K562 (cell line): ENCODE results near the gene SNTG2. TPM values are rescaled to one million over a fixed set of nuclear protein-coding genes. Genes with fewer than 3 reads are reported as not detected.

Source experiments
- ATAC-seq: fragments of 200-7000 bp; cut with Tn5 transposase; 3 replicates; pipeline ENCODE4 v1.9.1; 2020; ENCODE audit warnings: moderate library complexity
- BruUV-seq: library from RNA; stranded (reverse); fragments of 400-500 nt; replicated peaks from 2 replicates; lab custom pipeline; 2021; lab: Mats Ljungman, UMichigan
- CTCF ChIA-PET: fragments of 300-600 bp; formaldehyde crosslinking; extraction: SDS; loops from one replicate; lab custom pipeline; 2021; ENCODE audit warnings: low intra/inter-chr PET ratio; lab: Yijun Ruan, JAX
- POLR2A ChIA-PET: fragments of 300-600, 350-650 bp; sonication (Branson Sonifier 250); formaldehyde crosslinking; extraction: SDS; loops from one replicate; lab custom pipeline; 2021; ENCODE audit warnings: antibody characterized with exemption, inconsistent platforms; lab: Yijun Ruan, JAX
- DNase-seq, 4 experiments: peaks; one replicate each; pipeline versions ENCODE4 v3.0.0 to v3.0.0-alpha.2; 2011 to 2018; ENCODE audit warnings: low spot score in 3 of 4, mixed read lengths in 3 of 4; ENCODE audit errors: extremely low read depth in 1 of 4
- FAIRE-seq: peaks from 2 replicates; lab custom pipeline; 2011; peaks lifted over from hg19 to GRCh38; lab: Jason Lieb, UNC
- H2AFZ ChIP-seq: 2 replicates; pipeline ENCODE4 v1.6.0; 2011; ENCODE audit warnings: low read depth, low read length, control low read depth, inconsistent platforms
- H3K27ac ChIP-seq: fragments of 200-600 bp; 3 replicates; pipeline ENCODE4 v1.8.0; 2011; ENCODE audit warnings: low read depth, mild to moderate bottlenecking, control low read depth, inconsistent platforms, low read length, moderate library complexity, mixed read lengths; ENCODE audit errors: extremely low read depth
- H3K27me3 ChIP-seq, 2 experiments: fragments of 300-600 bp in 1 of 2; 2 replicates in 1 of 2; 3 replicates in 1 of 2; pipeline versions ENCODE4 v1.6.0 to v1.8.0; 2011; ENCODE audit warnings: inconsistent platforms in 2 of 2, low read length in 2 of 2, mild to moderate bottlenecking in 1 of 2, mixed read lengths in 1 of 2, moderate library complexity in 1 of 2; ENCODE audit not compliant: control insufficient read depth in 2 of 2, insufficient read depth in 2 of 2
- H3K36me3 ChIP-seq: fragments of 300-600 bp; 3 replicates; pipeline ENCODE4 v1.8.0; 2011; ENCODE audit warnings: mild to moderate bottlenecking, low read length, inconsistent platforms; ENCODE audit not compliant: control insufficient read depth, insufficient read depth
- H3K4me1 ChIP-seq, 2 experiments: fragments of 200-600 bp in 1 of 2; replicated peaks in 1 of 2; 2 replicates in 1 of 2; 3 replicates in 1 of 2; pipeline versions ENCODE4 v1.5.1 to v1.8.0; 2011; ENCODE audit warnings: inconsistent platforms in 2 of 2, low read length in 2 of 2, mild to moderate bottlenecking in 1 of 2, mixed read lengths in 1 of 2, moderate library complexity in 1 of 2; ENCODE audit not compliant: control insufficient read depth in 2 of 2, insufficient read depth in 2 of 2
- H3K4me2 ChIP-seq: 2 replicates; pipeline ENCODE4 v1.6.1; 2011; ENCODE audit warnings: low read length, control low read depth, inconsistent platforms, mixed read lengths; ENCODE audit not compliant: insufficient read depth
- H3K4me3 ChIP-seq: fragments of 200-600 bp; sonication (generic), shearing (Covaris generic); 2 replicates; pipeline ENCODE4 v1.5.1; 2016; ENCODE audit warnings: control low read depth, inconsistent platforms
- H3K79me2 ChIP-seq: fragments of 200-600 bp; 3 replicates; pipeline ENCODE4 v1.8.0; 2011; ENCODE audit warnings: low read length, inconsistent platforms; ENCODE audit not compliant: control insufficient read depth, insufficient read depth
- H3K9ac ChIP-seq, 2 experiments: 2 replicates each; pipeline versions ENCODE4 v1.6.0 to v1.6.1; 2011; ENCODE audit warnings: low read depth in 2 of 2, low read length in 2 of 2, control low read depth in 1 of 2, inconsistent platforms in 1 of 2, mild to moderate bottlenecking in 1 of 2, mixed read lengths in 1 of 2; ENCODE audit not compliant: insufficient read depth in 1 of 2
- H3K9me1 ChIP-seq: one replicate; pipeline ENCODE4 v1.6.0; 2011; ENCODE audit warnings: inconsistent platforms, mild to moderate bottlenecking, low read length, moderate library complexity; ENCODE audit not compliant: control insufficient read depth, insufficient read depth
- H3K9me3 ChIP-seq: replicated peaks from 2 replicates; pipeline ENCODE4 v1.5.1; 2011; ENCODE audit warnings: low read depth, low read length, inconsistent platforms; ENCODE audit not compliant: control insufficient read depth, insufficient read depth
- H4K20me1 ChIP-seq: replicated peaks from 2 replicates; pipeline ENCODE4 v1.6.1; 2011; ENCODE audit warnings: low read length, inconsistent platforms, mixed read lengths; ENCODE audit not compliant: control insufficient read depth, insufficient read depth
- ARID3A ChIP-seq: IDR thresholded peaks from 2 replicates; pipeline ENCODE4 v1.6.1; 2012; ENCODE audit warnings: low read depth, low read length, improper control_type of control experiment, borderline replicate concordance
- GATAD2A ChIP-seq: fragments of 450-650 bp; IDR thresholded peaks from 2 replicates; pipeline ENCODE4 v1.6.1; 2017
- HMG20B ChIP-seq: fragments of 250-450 bp; sonication (Bioruptor Pico); IDR thresholded peaks from 2 replicates; pipeline ENCODE4 v1.5.0; 2021; ENCODE audit warnings: mild to moderate bottlenecking
- MBD2 ChIP-seq: sonication (generic); IDR thresholded peaks from 2 replicates; pipeline ENCODE4 v1.6.1; 2016; ENCODE audit warnings: low read depth, borderline replicate concordance
- POLR3G ChIP-seq: IDR thresholded peaks from 2 replicates; pipeline ENCODE4 v1.6.1; 2011; ENCODE audit not compliant: insufficient read length, insufficient replicate concordance; ENCODE audit errors: extremely low read depth
- PREB ChIP-seq: sonication (generic); formaldehyde crosslinking; IDR thresholded peaks from 2 replicates; pipeline ENCODE4 v1.8.1; 2023; ENCODE audit warnings: mild to moderate bottlenecking, missing genetic modification reagents
- SMC3 ChIP-seq: conservative IDR thresholded peaks from 2 replicates; pipeline ENCODE4 v1.6.1; 2011; ENCODE audit warnings: low read depth, low read length, improper control_type of control experiment; ENCODE audit not compliant: insufficient read depth
- ZBTB40 ChIP-seq, 2 experiments: fragments of 450-650 bp in 1 of 2; sonication (generic) in 1 of 2; formaldehyde crosslinking in 1 of 2; IDR thresholded peaks; 2 replicates each; pipeline versions ENCODE4 v1.7.1 to v1.9.0; 2016 to 2022; ENCODE audit warnings: inconsistent platforms in 1 of 2, mild to moderate bottlenecking in 1 of 2, missing genetic modification reagents in 1 of 2
- WGBS: fragments of 100-300 bp; shearing (Covaris generic); methylation state at CpG from one replicate; pipeline ENCODE4 v1.1.6; 2016; ENCODE audit warnings: low coverage, mixed read lengths; ENCODE audit not compliant: insufficient coverage; ENCODE audit errors: missing lambda C conversion rate; 5-methylcytosine and 5-hydroxymethylcytosine counted together
- in situ Hi-C: fragments of 300-500 bp; cut with MboI; formaldehyde crosslinking; loops from 4 replicates; pipeline ENCODE4 v1.15.0; 2018; ENCODE audit warnings: inconsistent platforms, mixed read lengths
- intact Hi-C: fragments of 100-400 bp; cut with micrococcal nuclease; formaldehyde crosslinking; loops from 2 replicates; pipeline ENCODE4 v1.14.2; 2022
- polyA plus RNA-seq, 8 experiments: library from polyadenylated mRNA; depleted of rRNA in 4 of 8; stranded (reverse) in 5 of 8; unstranded in 3 of 8; fragments of >200 nt; fragmentation: Nextera tagmentation in 2 of 8; fragmentation: Illumina TruSeq in 1 of 8; extraction: Ambion mirVana in 2 of 8; extraction: Trizol in 1 of 8; gene quantifications; 2 replicates each; pipeline versions ENCODE4 v1.2.1 to v1.2.3, GENCODE V29; 2011 to 2014; ENCODE audit warnings: inconsistent platforms in 1 of 8, missing spikeins in 1 of 8
- total RNA-seq, 7 experiments: library from RNA; depleted of rRNA in 6 of 7; stranded (reverse); fragments of >200 nt in 6 of 7; fragmentation: Illumina TruSeq in 2 of 7; extraction: Trizol in 2 of 7; gene quantifications; 2 replicates each; pipeline versions ENCODE4 v1.2.1 to v1.2.3, GENCODE V29; 2011 to 2021; ENCODE audit warnings: low replicate concordance in 1 of 7

The SNTG2 gene
- total and polyA plus RNA-seq, 9 of the 15 experiments (the other 6 are each of a cell fraction or from before 2014, with no cell fraction given) = not detected

- H3K36me3 ChIP-seq = no peaks in the 10 kb centered on the region
- FAIRE-seq = no peak
- H3K4me1 ChIP-seq = no peaks in the 10 kb centered on the region
- no peak overlapping the region for H2AFZ ChIP-seq
- no peak overlapping the region for H3K9ac ChIP-seq
- H4K20me1 ChIP-seq = no peaks in the 10 kb centered on the region
- in situ Hi-C loops = no loop called here
- H3K27ac ChIP-seq = no peak overlapping the region
- H3K9me3 ChIP-seq = no peaks in the 10 kb centered on the region
- H3K9me1 ChIP-seq = no peaks in the 10 kb centered on the region
- ATAC-seq = no peak
- DNase-seq = no peak
- 0% methylated on average over 11 of the region's 11 CpGs for WGBS
- H3K4me3 ChIP-seq = no peak overlapping the region
- H3K4me2 ChIP-seq = no peak overlapping the region
- CTCF ChIA-PET = no interaction called here
- POLR2A ChIA-PET = no interaction called here
- BruUV-seq = no TSS peak
- H3K79me2 ChIP-seq = no peaks in the 10 kb centered on the region
- no peaks in the 10 kb centered on the region for H3K27me3 ChIP-seq
- intact Hi-C loops = no loop called here
- TF ChIP-seq HMG20B (CRISPR knock-in tag) (no peak), SMC3 (no peak), GATAD2A (no peak), MBD2 (no peak), PREB (CRISPR knock-in tag) (no peak), ARID3A (no peak), ZBTB40 (IDR thresholded peaks at IDR 0.05) (no peak), ZBTB40 (CRISPR knock-in tag; IDR thresholded peaks at IDR 0.05) (no peak), POLR3G (no peak)
These were observed 104.5 kb downstream of the SNTG2 start for GRCh38 chr2:1055014-1055595.
